Heart left ventricle (tissue), 13 donors: Measurements from ENCODE around the gene FSTL4.

Source experiments
- CTCF ChIP-seq, 12 donors: fragments of 200-600 bp; sonication (generic) in 4 of 12; IDR thresholded peaks; one replicate each; pipeline versions ENCODE4 v1.5.0 to v1.8.0; 2018 to 2022; ENCODE audit warnings: antibody characterized with exemption in 12 of 12, mild to moderate bottlenecking in 5 of 12
- POLR2A ChIP-seq, 2 donors: fragments of 450-650 bp; IDR thresholded peaks; one replicate each; pipeline ENCODE4 v1.6.1; 2017; ENCODE audit warnings: antibody characterized with exemption in 2 of 2, mild to moderate bottlenecking in 2 of 2, moderate library complexity in 2 of 2
- donor health status: ischemic (EF 13 %, LVEDD 7.1; RV severe dilation, severe dysfunction).
- donor health status: DM: no; HTN: yes; CAD: no.
- donor health status: DM: no; HTN: no; CAD: no.
- donor health status: ischemic (EF 25% LVEDD 6.9; RV normal size, moderate dysfunction).
- donor health status: ischemic (EF 25% LVEDD 5.7; RV mildly dilated, moderate dysfunction).
- donor health status: ischemic (EF 35%, LVEDD 5.7; RV mildly dilated, moderate dysfunction).
- donor health status: nonischemic (EF 11% LVEDD 7.7; RV severe dilation, severe dysfunction).
- donor health status: DM: yes; HTN: yes; CAD: no.
- donor health status: PGD.
- donor health status: ischemic (EF 29% LVEDD 5.4; RV normal size, mild dysfunction).
- donor health status: nonischemic (EF 23%, LVEDD 6.1; RV moderate dilation, normal function).

- no peak for TF ChIP-seq CTCF (IDR thresholded peaks at IDR 0.05)
- TF ChIP-seq POLR2A (IDR thresholded peaks at IDR 0.05) = no peak
Observed at GRCh38 chr5:133222040-133222439, 390.3 kb downstream of the FSTL4 start.
